IPS-18a (cell line): ENCODE measurements around the gene B4GALT2.

Experiments
- H3K27ac ChIP-seq: one replicate; pipeline ENCODE4 v1.5.1; 2013; ENCODE audit warnings: low read length
- H3K27me3 ChIP-seq: one replicate; pipeline ENCODE4 v1.6.1; 2013; ENCODE audit warnings: mild to moderate bottlenecking, low read length; ENCODE audit not compliant: control insufficient read depth, insufficient read depth
- H3K36me3 ChIP-seq: one replicate; pipeline ENCODE4 v1.6.1; 2013; ENCODE audit warnings: low read depth, low read length; ENCODE audit not compliant: control insufficient read depth
- H3K4me1 ChIP-seq: one replicate; pipeline ENCODE4 v1.6.1; 2013; ENCODE audit warnings: low read depth, low read length; ENCODE audit not compliant: control insufficient read depth
- H3K4me3 ChIP-seq: one replicate; pipeline ENCODE4 v1.5.1; 2013; ENCODE audit warnings: low read length
- H3K9ac ChIP-seq: one replicate; pipeline ENCODE4 v1.6.1; 2013; ENCODE audit warnings: mild to moderate bottlenecking, low read length, moderate library complexity
- H3K9me3 ChIP-seq: one replicate; pipeline ENCODE4 v1.6.1; 2013; ENCODE audit warnings: low read depth, low read length; ENCODE audit not compliant: control insufficient read depth

The B4GALT2 gene

DNA sequence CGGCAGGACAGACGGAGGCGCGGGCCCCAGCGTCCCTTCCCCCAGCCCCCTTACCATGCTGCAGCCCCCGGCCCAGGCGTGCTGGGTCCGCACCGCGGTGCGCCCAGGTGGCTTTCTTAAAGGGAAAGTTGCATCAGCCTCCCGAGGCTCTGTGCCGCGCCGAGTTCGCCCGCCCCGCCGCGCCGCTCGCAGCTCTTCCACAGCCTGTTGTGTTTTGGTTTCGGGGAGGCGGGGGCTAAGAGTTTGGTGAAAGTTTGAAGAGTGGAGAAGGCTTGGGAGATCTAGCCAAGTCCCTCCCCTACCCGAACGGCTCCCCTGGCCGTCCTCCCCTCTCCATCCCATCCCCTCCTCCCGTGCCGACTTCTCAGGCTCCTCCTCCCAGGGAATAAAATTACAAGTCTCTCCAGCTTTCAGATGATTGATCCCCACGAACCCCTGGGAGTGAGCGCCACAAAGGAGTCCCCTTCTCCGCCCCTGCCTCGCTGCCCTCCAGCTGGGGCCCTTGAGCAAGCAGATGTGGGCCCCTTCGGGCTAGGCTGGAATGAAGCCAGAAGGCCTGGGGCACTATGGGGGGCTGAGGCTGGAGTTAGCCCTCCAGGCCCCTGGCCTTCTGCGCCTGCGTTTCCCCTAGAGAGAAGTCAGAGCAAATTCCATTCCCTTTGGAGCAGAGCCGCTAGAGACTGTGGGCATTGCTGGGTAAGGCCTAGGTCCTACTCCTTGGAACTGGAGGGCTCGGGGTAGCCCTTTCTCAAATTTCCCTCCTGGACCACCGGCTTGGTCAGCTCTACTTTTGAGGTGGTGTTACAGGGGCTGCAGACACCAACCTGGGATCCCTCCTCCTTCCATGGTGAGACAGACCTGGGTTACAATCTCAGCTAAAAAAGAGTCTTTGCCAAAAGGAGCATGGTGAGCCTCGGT lies 52.5 kb downstream of the B4GALT2 start, which contains the start of gene SLC6A9:
Gene SLC6A9 (minus strand): TSS at position 211 of the 918 bp plus-strand sequence. CDS start 7,185 bp downstream, outside the sequence.
- no peaks in the 10 kb centered on the region for H3K9me3 ChIP-seq
- H3K27ac ChIP-seq = peak within 1 kb of the TSS; percentile 71
- peak within 1 kb of the TSS; percentile 88 for H3K9ac ChIP-seq

DNA sequence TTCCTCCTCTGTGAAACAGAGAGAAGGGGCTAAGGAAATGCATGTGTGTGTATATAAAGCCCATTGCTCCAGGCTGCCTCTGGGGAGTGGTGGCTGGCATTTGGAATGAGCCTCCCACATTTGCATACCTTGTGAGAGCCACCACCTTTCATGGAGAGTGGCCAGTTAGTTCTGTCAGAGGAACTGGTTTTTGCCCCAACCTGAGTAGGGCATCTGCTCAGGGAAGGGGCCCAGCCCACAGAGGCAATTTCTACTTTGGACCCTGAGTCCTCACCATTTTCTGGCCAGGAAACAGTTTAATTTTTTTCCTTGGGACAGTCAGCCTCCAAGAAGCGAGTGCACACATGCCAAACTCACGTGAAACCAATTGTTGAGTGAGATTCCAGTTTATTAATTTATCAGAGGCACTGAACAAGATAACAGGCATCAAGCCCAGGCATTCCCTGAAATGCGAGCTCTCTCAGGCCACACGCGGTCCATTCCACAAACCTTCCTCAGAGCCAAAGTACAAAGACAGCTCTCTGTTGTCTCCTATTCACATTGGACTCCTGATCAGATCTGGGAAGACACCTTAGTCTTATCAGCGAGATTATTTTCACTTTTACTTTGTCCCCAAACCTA lies 53.3 kb downstream of the B4GALT2 start:
- no peaks in the 10 kb centered on the region for H3K9me3 ChIP-seq
- H3K9ac ChIP-seq = peak overlapping the region; percentile 88
- peak overlapping the region; percentile 72 for H3K4me3 ChIP-seq
- no peaks in the 10 kb centered on the region for H3K36me3 ChIP-seq
- no peaks in the 10 kb centered on the region for H3K27me3 ChIP-seq
- peaks cover 17% of the 10 kb centered on the region for H3K4me1 ChIP-seq
- H3K27ac ChIP-seq = peak overlapping the region; percentile 71

More for the DNA sequence above, 52.5 kb downstream of the B4GALT2 start, which contains the start of gene SLC6A9:
- H3K4me3 ChIP-seq = peak within 1 kb of the TSS; percentile 72
- no peaks in the 10 kb centered on the region for H3K27me3 ChIP-seq
- H3K36me3 ChIP-seq = no peaks in the 10 kb centered on the region
- H3K4me1 ChIP-seq = peaks cover 17% of the 10 kb centered on the region

DNA sequence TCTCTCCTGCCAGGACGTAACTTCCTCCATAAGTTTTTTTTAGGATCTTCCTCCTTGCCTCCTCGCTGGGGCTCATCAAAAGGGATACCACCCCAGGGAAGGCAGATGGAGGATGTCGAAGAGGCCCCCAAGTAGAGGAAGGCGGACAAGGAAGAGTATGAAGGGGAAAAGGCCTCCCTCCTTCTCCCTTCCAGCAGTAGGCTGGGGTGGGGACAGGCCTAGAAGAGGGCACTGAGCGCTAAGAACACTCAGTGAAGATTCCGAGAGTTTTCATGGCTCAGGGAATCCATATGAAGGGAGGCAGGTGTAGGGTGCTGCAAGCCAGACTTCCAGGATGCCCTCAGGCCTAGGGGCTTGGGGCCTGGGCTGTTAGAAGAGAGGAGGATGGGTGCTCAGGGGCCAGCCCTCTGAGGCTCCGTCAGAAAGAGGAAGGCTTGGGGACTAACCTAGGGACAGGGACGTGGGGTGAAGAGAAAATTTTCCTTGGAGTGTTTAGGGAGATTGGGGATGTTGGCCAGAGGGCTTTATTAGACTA lies 54.1 kb downstream of the B4GALT2 start:
- no peak overlapping the region for H3K4me3 ChIP-seq
- H3K27ac ChIP-seq = no peak overlapping the region
- peaks cover 17% of the 10 kb centered on the region for H3K4me1 ChIP-seq
- H3K27me3 ChIP-seq = no peaks in the 10 kb centered on the region
- no peak overlapping the region for H3K9ac ChIP-seq
- H3K9me3 ChIP-seq = no peaks in the 10 kb centered on the region
- no peaks in the 10 kb centered on the region for H3K36me3 ChIP-seq

DNA sequence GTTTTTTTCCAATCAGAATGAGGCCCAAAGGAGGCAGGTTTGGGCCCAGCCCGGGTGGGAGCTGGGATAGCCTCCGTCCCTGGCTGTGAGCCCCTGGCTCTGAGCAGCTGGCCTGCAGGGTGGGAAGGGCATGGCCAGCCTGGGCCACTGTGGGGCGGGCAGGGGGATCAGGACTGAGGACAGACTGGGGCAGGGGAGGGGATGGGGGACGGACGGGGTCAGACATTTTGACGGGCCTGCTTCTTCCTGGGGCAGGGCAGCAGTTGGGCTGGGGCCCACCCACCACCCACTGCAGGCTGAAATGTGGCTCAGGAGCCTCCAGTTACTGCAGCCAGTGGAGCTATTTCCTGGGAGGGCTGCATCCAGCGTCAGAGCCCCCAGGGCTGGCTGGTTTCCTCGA lies 54.7 kb downstream of the B4GALT2 start:
- Histone ChIP-seq H3K27me3 (no peaks in the 10 kb centered on the region), H3K4me3 (no peak overlapping the region), H3K27ac (no peak overlapping the region), H3K9ac (no peak overlapping the region), H3K36me3 (no peaks in the 10 kb centered on the region), H3K4me1 (peaks cover 17% of the 10 kb centered on the region), H3K9me3 (no peaks in the 10 kb centered on the region)

DNA sequence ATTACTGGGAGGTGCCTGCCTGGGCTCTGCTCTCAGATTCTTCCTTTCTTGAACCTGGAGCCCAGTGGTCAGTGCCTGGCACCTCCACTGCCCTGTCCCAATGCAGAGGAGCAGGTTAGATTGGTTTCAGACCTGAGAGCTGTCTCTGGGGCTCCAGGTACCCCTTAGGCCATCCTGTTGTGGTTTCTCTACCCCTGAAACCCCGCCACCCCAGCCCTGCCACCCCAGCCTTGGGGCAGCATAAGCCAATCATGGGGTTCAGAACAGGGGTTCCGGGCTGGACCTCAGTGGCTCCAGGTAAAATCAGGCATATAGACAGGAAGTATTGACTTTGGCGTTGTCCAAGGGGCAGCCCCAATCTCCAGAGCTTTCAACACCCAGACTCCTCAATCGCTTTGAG lies 55.4 kb downstream of the B4GALT2 start:
- Histone ChIP-seq H3K4me3 (no peak overlapping the region), H3K4me1 (peaks cover 17% of the 10 kb centered on the region), H3K9ac (no peak overlapping the region), H3K27me3 (no peaks in the 10 kb centered on the region), H3K27ac (no peak overlapping the region), H3K36me3 (no peaks in the 10 kb centered on the region), H3K9me3 (no peaks in the 10 kb centered on the region)

DNA sequence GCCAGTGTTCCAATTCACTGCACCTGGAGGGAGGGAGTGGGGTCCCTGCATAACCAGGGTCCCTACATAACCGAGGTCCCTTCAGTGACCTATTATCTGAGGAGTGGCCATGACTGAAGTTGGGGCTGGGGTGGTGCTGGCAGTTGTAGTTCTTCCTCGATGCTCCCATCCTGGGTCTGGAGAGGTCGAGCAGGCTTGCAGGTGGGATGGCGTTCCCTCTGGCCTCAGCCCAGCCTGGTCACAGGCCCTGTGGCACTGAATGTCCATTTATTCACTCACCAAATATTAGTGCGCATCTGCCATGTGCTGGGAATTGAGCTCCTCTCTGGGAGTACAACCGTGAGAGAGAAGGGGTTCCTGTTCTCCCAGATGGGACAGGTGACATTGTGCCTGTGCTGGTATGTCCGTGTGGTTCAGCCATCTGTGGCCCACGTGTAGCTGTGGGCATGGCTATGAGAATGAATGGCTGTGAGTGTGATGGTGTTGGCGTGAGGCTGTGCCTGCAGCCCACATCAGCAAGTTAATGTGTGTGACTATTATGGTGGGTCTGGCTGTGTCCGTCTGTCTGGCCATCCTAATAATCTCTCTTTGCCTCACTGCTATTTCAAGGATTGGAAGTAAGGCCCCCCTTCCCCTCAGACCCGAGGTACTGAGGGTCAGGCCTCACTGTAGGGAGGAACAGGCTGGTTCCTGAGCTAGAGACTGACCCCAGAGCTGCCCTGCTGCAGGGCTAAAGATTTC lies 56.1 kb downstream of the B4GALT2 start:
- Histone ChIP-seq H3K9me3 (no peaks in the 10 kb centered on the region), H3K36me3 (no peaks in the 10 kb centered on the region), H3K27ac (no peak overlapping the region), H3K27me3 (no peaks in the 10 kb centered on the region), H3K9ac (no peak overlapping the region), H3K4me1 (peaks cover 17% of the 10 kb centered on the region), H3K4me3 (no peak overlapping the region)

DNA sequence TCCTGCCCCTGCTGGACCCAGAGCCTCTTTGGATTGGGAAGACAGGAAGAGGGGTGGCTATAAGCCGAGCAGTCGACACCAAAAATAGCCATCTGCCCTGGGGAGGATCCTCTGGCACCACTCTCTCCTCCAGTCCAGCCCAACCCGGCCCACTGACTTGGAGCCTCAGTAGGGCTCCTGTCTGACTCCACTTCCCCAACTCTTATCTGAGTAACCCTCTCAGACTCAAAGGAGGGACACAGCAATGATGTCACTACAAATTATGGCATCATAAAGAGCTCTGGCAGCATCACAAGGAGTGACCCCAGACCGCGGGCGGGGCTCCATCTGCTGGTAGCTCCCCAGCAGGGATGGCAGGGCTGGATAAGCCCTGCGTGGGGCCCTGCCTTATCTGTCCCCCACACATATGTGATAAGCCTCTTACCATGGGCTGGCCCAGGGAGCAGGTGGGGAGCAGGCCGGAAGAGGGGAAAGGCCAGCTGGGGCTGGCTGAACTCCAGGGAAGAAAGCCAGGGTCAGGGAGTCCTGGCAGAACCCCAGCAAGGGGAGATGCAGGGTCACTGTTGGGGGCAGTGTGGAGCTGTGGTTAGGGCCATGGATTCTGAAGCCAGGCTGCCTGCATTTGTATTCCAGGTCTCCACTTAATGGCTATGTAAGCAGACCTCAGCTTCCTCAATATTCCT lies 56.9 kb downstream of the B4GALT2 start:
- H3K27ac ChIP-seq = no peak overlapping the region
- H3K9ac ChIP-seq = no peak overlapping the region
- H3K9me3 ChIP-seq = no peaks in the 10 kb centered on the region
- no peaks in the 10 kb centered on the region for H3K27me3 ChIP-seq
- no peak overlapping the region for H3K4me3 ChIP-seq
- H3K36me3 ChIP-seq = no peaks in the 10 kb centered on the region
- peaks cover 17% of the 10 kb centered on the region for H3K4me1 ChIP-seq

DNA sequence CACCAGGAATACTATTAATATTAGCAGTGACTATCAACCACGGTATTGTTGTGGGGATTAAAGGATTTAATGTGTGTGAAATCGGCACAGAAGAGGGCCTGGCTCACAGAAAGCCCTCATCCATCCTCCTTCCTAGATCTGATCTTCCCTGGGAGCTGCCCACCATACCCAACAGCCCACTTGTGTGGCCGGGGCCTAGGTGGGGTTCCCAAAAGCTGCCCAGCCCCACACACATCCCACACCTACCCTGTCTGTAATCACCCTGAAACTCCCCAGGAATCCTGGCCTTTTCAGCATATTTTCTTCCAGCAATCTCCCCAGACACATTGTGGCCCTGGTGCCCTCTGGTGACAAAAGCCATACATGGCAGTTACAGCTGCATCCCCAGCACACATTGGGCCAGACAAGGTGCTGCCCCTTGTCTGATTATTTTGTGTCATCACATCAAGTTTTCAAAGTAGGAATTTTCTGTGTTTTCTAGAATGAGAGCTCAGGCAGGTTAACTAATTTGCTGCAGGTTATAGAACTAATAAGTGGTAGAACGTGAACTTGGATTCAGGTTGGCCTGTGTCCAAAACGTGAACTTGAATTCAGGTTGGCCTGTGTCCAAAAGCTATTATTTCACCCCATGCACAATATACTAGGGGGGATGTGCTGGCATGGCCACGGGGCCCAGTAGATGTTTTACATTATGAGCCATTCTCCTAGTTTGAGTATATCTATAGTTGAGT lies 57.6 kb downstream of the B4GALT2 start:
- no peaks in the 10 kb centered on the region for H3K9me3 ChIP-seq
- no peak overlapping the region for H3K4me3 ChIP-seq
- H3K27ac ChIP-seq = no peak overlapping the region
- H3K9ac ChIP-seq = no peak overlapping the region
- H3K27me3 ChIP-seq = no peaks in the 10 kb centered on the region
- H3K4me1 ChIP-seq = peaks cover 17% of the 10 kb centered on the region
- no peaks in the 10 kb centered on the region for H3K36me3 ChIP-seq

DNA sequence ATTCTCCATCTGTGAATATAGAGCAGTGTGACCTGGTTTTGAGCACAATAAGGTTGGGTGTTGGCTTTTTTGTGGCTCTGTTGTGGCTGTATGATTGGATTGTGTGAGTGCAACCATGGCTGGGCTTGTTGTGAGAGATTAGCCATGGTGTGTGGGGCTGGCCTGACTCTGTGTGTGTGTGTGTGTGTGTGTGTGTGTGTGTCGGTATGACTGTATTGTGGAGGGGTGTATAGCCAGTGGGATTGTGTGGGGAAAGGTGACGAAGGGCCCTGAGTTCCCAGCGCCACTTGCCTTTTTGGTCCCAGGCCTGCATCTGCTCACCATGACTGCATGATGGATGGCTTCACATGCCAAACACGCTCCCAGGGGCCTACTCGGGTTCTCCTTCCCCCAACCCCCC lies 58.1 kb downstream of the B4GALT2 start:
- H3K9me3 ChIP-seq = no peaks in the 10 kb centered on the region
- H3K27me3 ChIP-seq = no peaks in the 10 kb centered on the region
- no peaks in the 10 kb centered on the region for H3K36me3 ChIP-seq
- no peak overlapping the region for H3K27ac ChIP-seq
- no peak overlapping the region for H3K9ac ChIP-seq
- peaks cover 11% of the 10 kb centered on the region for H3K4me1 ChIP-seq
- no peak overlapping the region for H3K4me3 ChIP-seq

DNA sequence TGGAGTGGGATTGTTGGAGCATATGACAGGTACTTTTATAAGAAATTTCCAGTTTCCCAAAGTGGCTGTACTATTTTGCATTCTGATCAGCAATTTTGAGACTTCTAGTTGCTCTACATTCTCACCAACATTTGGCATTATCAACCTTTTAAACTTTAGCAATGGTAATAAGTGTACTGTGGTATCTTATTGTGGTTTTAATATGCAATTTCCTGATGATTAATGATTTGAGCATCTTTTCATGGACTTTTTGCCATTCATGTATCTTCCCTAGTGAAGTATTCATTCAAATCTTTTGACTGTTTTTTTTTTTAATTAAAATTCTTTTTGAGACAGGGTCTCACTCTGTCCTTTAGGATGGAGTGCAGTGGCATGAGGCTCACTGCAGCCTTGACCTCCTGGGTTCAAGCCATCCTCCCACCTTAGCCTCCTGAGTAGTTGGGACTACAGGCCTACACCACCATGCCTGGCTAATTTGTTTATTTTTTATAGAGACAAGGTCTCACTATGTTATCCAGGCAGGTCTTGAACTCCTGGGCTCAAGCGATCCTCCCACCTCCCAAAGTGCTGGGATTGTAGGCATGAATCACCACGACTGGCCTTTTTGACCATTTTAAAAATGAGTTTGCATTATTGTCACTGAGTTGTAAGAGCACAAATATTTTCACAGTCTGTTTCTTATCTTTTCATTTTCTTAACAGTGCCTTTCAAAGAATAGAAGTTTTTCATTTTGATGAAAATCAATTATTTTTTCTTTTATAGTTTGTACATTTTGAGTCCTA lies 60.1 kb downstream of the B4GALT2 start:
- H3K9me3 ChIP-seq = no peaks in the 10 kb centered on the region
- peaks cover 4% of the 10 kb centered on the region for H3K27me3 ChIP-seq
- H3K36me3 ChIP-seq = no peaks in the 10 kb centered on the region
- H3K9ac ChIP-seq = no peak overlapping the region
- no peak overlapping the region for H3K27ac ChIP-seq
- H3K4me3 ChIP-seq = no peak overlapping the region
- peaks cover 4% of the 10 kb centered on the region for H3K4me1 ChIP-seq
